Neuronal stem cell (in vitro differentiated cells): ENCODE data around the gene SPATA31D1.

ENCODE experiments used
- DNase-seq: peaks from one replicate; pipeline ENCODE4 v3.0.0-alpha.2; 2013; ENCODE audit warnings: low spot score
- H2AFZ ChIP-seq: one replicate; pipeline ENCODE4 v1.6.1; 2013; ENCODE audit warnings: mild to moderate bottlenecking, low read length, inconsistent platforms
- H2AK5ac ChIP-seq: 2 replicates; pipeline ENCODE4 v1.6.1; 2013; ENCODE audit warnings: low read depth, mild to moderate bottlenecking, inconsistent platforms, low read length, moderate library complexity, mixed read lengths
- H2BK120ac ChIP-seq: 2 replicates; pipeline ENCODE4 v1.6.1; 2013; ENCODE audit warnings: low read depth, mild to moderate bottlenecking, inconsistent platforms, low read length, moderate library complexity, mixed read lengths
- H2BK12ac ChIP-seq: one replicate; pipeline ENCODE4 v1.6.1; 2013; ENCODE audit warnings: low read length, inconsistent platforms
- H2BK15ac ChIP-seq: 2 replicates; pipeline ENCODE4 v1.6.1; 2013; ENCODE audit warnings: mild to moderate bottlenecking, low read length, inconsistent platforms, mixed read lengths
- H2BK5ac ChIP-seq: one replicate; pipeline ENCODE4 v1.6.1; 2013; ENCODE audit warnings: inconsistent platforms, mild to moderate bottlenecking, low read length, moderate library complexity
- H3K14ac ChIP-seq: one replicate; pipeline ENCODE4 v1.6.1; 2013; ENCODE audit warnings: low read length, inconsistent platforms
- H3K18ac ChIP-seq: 2 replicates; pipeline ENCODE4 v1.6.1; 2013; ENCODE audit warnings: low read length, inconsistent platforms
- H3K23ac ChIP-seq: 2 replicates; pipeline ENCODE4 v1.6.1; 2013; ENCODE audit warnings: low read depth, mild to moderate bottlenecking, mixed read lengths, low read length, inconsistent platforms; ENCODE audit not compliant: poor library complexity
- H3K27ac ChIP-seq: replicated peaks from 3 replicates; pipeline ENCODE4 v1.5.1; 2013; ENCODE audit warnings: low read length, inconsistent platforms
- H3K27me3 ChIP-seq, 3 experiments: 2 replicates each; pipeline ENCODE4 v1.6.1; 2013; ENCODE audit warnings: low read length in 3 of 3, mild to moderate bottlenecking in 2 of 3, inconsistent platforms in 1 of 3, low read depth in 1 of 3, mixed read lengths in 1 of 3, moderate library complexity in 1 of 3; ENCODE audit not compliant: control insufficient read depth in 3 of 3, insufficient read depth in 3 of 3
- H3K36me3 ChIP-seq, 2 donors: replicated peaks in 1 of 2; 2 replicates each; pipeline ENCODE4 v1.6.1; 2013; ENCODE audit warnings: low read length in 2 of 2; ENCODE audit not compliant: control insufficient read depth in 2 of 2, insufficient read depth in 2 of 2
- H3K4ac ChIP-seq: 2 replicates; pipeline ENCODE4 v1.6.1; 2013; ENCODE audit warnings: inconsistent platforms, mild to moderate bottlenecking, low read length, moderate library complexity
- H3K4me1 ChIP-seq, 2 donors: 1 replicate in 1 of 2; 2 replicates in 1 of 2; pipeline ENCODE4 v1.6.1; 2013; ENCODE audit warnings: low read length in 2 of 2, low read depth in 1 of 2; ENCODE audit not compliant: control insufficient read depth in 2 of 2, insufficient read depth in 1 of 2
- H3K4me2 ChIP-seq: one replicate; pipeline ENCODE4 v1.6.1; 2013; ENCODE audit warnings: mild to moderate bottlenecking, low read length, inconsistent platforms; ENCODE audit not compliant: insufficient read depth, poor library complexity, severe bottlenecking
- H3K4me3 ChIP-seq, 2 donors: 2 replicates each; pipeline ENCODE4 v1.5.1; 2013; ENCODE audit warnings: low read length in 2 of 2, mild to moderate bottlenecking in 2 of 2, inconsistent platforms in 1 of 2, moderate library complexity in 1 of 2
- H3K79me1 ChIP-seq: one replicate; pipeline ENCODE4 v1.6.1; 2013; ENCODE audit warnings: low read depth, mild to moderate bottlenecking, inconsistent platforms, low read length, moderate library complexity
- H3K9ac ChIP-seq: one replicate; pipeline ENCODE4 v1.6.1; 2013; ENCODE audit warnings: mild to moderate bottlenecking, low read depth, low read length, inconsistent platforms; ENCODE audit not compliant: poor library complexity
- H3K9me3 ChIP-seq, 2 donors: replicated peaks in 1 of 2; 2 replicates each; pipeline versions ENCODE3 to v1.6.1; 2013; ENCODE audit warnings: low read length in 2 of 2, mild to moderate bottlenecking in 2 of 2, inconsistent platforms in 1 of 2, low read depth in 1 of 2, mixed read lengths in 1 of 2, moderate library complexity in 1 of 2; ENCODE audit not compliant: control insufficient read depth in 2 of 2, insufficient read depth in 1 of 2
- H4K8ac ChIP-seq: one replicate; pipeline ENCODE4 v1.6.1; 2013; ENCODE audit warnings: low read depth, mild to moderate bottlenecking, inconsistent platforms, low read length, moderate library complexity
- H4K91ac ChIP-seq: one replicate; pipeline ENCODE4 v1.6.1; 2013; ENCODE audit warnings: low read length, low read depth, mild to moderate bottlenecking, inconsistent platforms; ENCODE audit not compliant: poor library complexity
- WGBS, 2 donors: extraction: QIAGEN DNeasy Blood & Tissue Kit; methylation state at CpG; one replicate each; pipeline ENCODE4 v1.1.7; 2013; ENCODE audit warnings: missing lambda C conversion rate in 2 of 2, mixed read lengths in 1 of 2; ENCODE audit not compliant: insufficient read length in 2 of 2, insufficient replicate concordance in 1 of 2; ENCODE audit errors: extremely low coverage in 2 of 2; 5-methylcytosine and 5-hydroxymethylcytosine counted together

SPATA31D1 gene

DNA sequence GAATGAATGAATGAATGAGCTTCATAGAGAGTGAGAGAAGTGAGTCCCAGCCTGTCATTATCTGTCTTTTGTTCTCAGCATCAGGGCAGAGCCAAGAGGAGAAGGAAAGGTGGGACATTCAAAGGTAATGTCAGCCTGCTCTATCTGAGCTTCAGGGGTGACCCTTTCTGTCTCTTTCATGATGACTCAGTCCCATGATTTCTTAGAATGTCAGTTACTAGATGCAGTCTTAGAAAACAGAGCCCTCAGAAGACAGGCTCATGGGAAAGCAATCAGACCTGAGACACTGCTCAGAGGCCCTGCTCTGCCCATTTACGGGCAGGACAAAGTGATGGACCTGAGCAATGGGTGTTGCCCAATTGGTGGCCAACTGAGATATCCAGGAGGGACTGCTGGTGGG, 1.1 kb downstream of the SPATA31D1 start:
- H3K79me1 ChIP-seq = no peaks in the 10 kb centered on the region
- no peak overlapping the region for H3K14ac ChIP-seq
- no peak overlapping the region for H2BK120ac ChIP-seq
- no peak overlapping the region for H3K4me2 ChIP-seq
- H2BK15ac ChIP-seq = no peak overlapping the region
- no peak overlapping the region for H2BK5ac ChIP-seq
- no peak overlapping the region for H3K18ac ChIP-seq
- WGBS, 2 donors = no CpG with 5 or more reads among the region's 1 CpG
- H3K9ac ChIP-seq = no peak overlapping the region
- H2AK5ac ChIP-seq = no peak overlapping the region
- no peak overlapping the region for H3K27ac ChIP-seq
- DNase-seq = no peak
- no peak overlapping the region for H4K8ac ChIP-seq
- H3K9me3 ChIP-seq = no peaks in the 10 kb centered on the region
- H3K23ac ChIP-seq = no peak overlapping the region
- no peak overlapping the region for H4K91ac ChIP-seq
- no peak overlapping the region for H3K4me3 ChIP-seq
- no peak overlapping the region for H2AFZ ChIP-seq
- no peaks in the 10 kb centered on the region for H3K27me3 ChIP-seq
- H3K36me3 ChIP-seq = no peaks in the 10 kb centered on the region
- no peaks in the 10 kb centered on the region for H3K4me1 ChIP-seq
- H2BK12ac ChIP-seq = no peak overlapping the region
- no peak overlapping the region for H3K4ac ChIP-seq

DNA sequence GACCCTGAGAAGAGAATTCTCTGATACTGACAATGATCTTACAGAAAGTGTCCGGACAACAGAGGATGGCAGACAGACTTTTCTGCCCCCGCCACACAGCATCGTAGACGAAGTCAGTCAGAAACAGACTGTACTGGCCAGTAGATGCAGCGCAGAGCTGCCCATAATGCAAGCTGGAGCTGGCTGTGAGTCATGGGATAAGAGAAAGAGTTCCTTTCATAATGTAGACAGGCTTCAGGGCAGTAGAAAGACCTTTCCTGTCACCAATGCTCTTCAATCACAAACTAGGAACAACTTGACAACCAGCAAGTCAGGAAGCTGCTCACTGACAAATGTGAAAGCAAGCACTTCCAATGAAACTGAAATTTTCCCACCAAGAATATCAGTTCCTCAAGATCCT, 5.1 kb downstream of the SPATA31D1 start:
- Histone ChIP-seq H3K4ac (no peak overlapping the region), H3K4me2 (no peak overlapping the region), H4K8ac (no peak overlapping the region), H2AFZ (no peak overlapping the region), H3K27me3 (no peaks in the 10 kb centered on the region), H3K9me3 (no peaks in the 10 kb centered on the region), H4K91ac (no peak overlapping the region), H2AK5ac (no peak overlapping the region), H2BK12ac (no peak overlapping the region), H3K9ac (no peak overlapping the region), H2BK120ac (no peak overlapping the region), H3K27ac (no peak overlapping the region), H3K14ac (no peak overlapping the region), H3K36me3 (no peaks in the 10 kb centered on the region), H3K18ac (no peak overlapping the region), H3K23ac (no peak overlapping the region), H2BK15ac (no peak overlapping the region), H3K4me3 (no peak overlapping the region), H3K4me1 (no peaks in the 10 kb centered on the region), H2BK5ac (no peak overlapping the region), H3K79me1 (no peaks in the 10 kb centered on the region)
- WGBS, 2 donors = no CpG with 5 or more reads among the region's 5 CpGs
- no peak for DNase-seq

DNA sequence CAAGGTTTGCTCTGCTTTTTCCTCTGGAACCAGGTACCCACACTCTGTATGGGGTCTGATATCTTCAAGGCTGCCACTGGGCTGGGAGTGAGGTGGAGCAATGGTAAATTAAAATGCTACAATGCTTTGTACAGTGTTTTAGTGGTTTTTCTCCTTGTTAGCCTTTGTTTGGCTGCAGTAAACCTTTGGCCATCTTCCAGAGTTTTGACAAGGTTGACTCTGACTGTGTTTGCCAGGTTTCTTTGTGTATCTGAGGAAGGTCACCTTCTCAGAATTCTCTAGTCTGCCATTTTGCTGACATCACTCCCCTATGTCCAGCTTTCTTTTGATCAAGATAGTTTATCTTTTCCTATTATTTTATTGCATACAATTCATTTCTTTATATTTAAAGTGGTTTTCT, 11.2 kb downstream of the SPATA31D1 start:
- H3K4me1 ChIP-seq = peaks cover 0 to 4% of the 10 kb centered on the region in 2 donors
- no peak overlapping the region for H4K91ac ChIP-seq
- H3K9ac ChIP-seq = no peak overlapping the region
- H3K4me3 ChIP-seq = no peak overlapping the region
- H2AK5ac ChIP-seq = no peak overlapping the region
- H3K4me2 ChIP-seq = no peak overlapping the region
- DNase-seq = no peak
- no peak overlapping the region for H3K14ac ChIP-seq
- H2BK15ac ChIP-seq = no peak overlapping the region
- no peak overlapping the region for H3K4ac ChIP-seq
- H2AFZ ChIP-seq = no peak overlapping the region
- no peak overlapping the region for H3K18ac ChIP-seq
- no peaks in the 10 kb centered on the region for H3K79me1 ChIP-seq
- H3K27me3 ChIP-seq = no peaks in the 10 kb centered on the region
- no peaks in the 10 kb centered on the region for H3K9me3 ChIP-seq
- no peak overlapping the region for H2BK120ac ChIP-seq
- H2BK5ac ChIP-seq = no peak overlapping the region
- H3K27ac ChIP-seq = no peak overlapping the region
- H4K8ac ChIP-seq = no peak overlapping the region
- H3K36me3 ChIP-seq = no peaks in the 10 kb centered on the region
- H3K23ac ChIP-seq = no peak overlapping the region
- H2BK12ac ChIP-seq = no peak overlapping the region

DNA sequence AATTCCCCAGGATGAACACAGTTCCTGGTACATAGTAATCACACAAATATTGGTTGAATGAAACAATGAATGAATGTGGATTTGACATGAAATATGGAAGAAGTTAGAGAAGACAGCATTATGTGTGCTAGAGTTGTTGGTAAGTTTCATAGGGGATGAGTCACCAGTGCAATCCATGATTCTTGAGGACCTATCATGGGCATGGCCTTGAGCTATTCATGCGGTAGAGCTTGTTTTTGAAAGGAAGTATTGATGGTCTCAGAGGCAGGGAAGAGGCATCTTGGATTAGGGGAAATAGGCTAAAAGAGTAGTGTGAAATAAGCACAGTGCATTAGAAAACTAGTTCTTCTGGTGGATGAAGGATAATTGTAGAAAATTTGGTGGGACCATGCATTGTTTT, 22.1 kb downstream of the SPATA31D1 start:
- no peak overlapping the region for H4K8ac ChIP-seq
- no peak overlapping the region for H3K23ac ChIP-seq
- H2BK15ac ChIP-seq = no peak overlapping the region
- no peak overlapping the region for H2AFZ ChIP-seq
- no peak overlapping the region for H3K4me2 ChIP-seq
- DNase-seq = no peak
- no CpG with 5 or more reads among the region's 1 CpG for WGBS, 2 donors
- H3K9ac ChIP-seq = no peak overlapping the region
- H2BK12ac ChIP-seq = no peak overlapping the region
- H3K4ac ChIP-seq = no peak overlapping the region
- H3K27ac ChIP-seq = no peak overlapping the region
- H2BK120ac ChIP-seq = no peak overlapping the region
- H3K36me3 ChIP-seq = no peaks in the 10 kb centered on the region
- no peak overlapping the region for H3K4me3 ChIP-seq
- H3K4me1 ChIP-seq = peaks cover 0 to under 1% of the 10 kb centered on the region in 2 donors
- no peak overlapping the region for H2AK5ac ChIP-seq
- H3K9me3 ChIP-seq = peaks cover 0 to 2% of the 10 kb centered on the region in 2 donors
- no peaks in the 10 kb centered on the region for H3K27me3 ChIP-seq
- no peak overlapping the region for H3K14ac ChIP-seq
- H2BK5ac ChIP-seq = no peak overlapping the region
- no peak overlapping the region for H3K18ac ChIP-seq
- no peak overlapping the region for H4K91ac ChIP-seq
- H3K79me1 ChIP-seq = no peaks in the 10 kb centered on the region
